BJ (cell line): ENCODE measurements around the gene ELOVL3. TPM values are rescaled to one million over a fixed set of nuclear protein-coding genes. Genes with fewer than 3 reads are reported as not detected.

Experiments used
- CTCF ChIA-PET: fragments of 350-600 bp; formaldehyde crosslinking; extraction: SDS; loops from one replicate; lab custom pipeline; 2021; ENCODE audit warnings: antibody characterized with exemption, inconsistent platforms; lab: Yijun Ruan, JAX
- POLR2A ChIA-PET: fragments of 300-600 bp; sonication (Branson Sonifier 250); formaldehyde crosslinking; extraction: SDS; loops from one replicate; lab custom pipeline; 2021; ENCODE audit warnings: antibody characterized with exemption; lab: Charles Lee
- DNase-seq: peaks from one replicate; pipeline ENCODE4 v3.0.0-alpha.2; 2011; ENCODE audit warnings: low read depth
- H3K27me3 ChIP-seq: 2 replicates; pipeline ENCODE4 v1.6.0; 2011; ENCODE audit warnings: low read length; ENCODE audit not compliant: control insufficient read depth, insufficient read depth
- H3K36me3 ChIP-seq: 2 replicates; pipeline ENCODE4 v1.5.1; 2011; ENCODE audit warnings: low read length; ENCODE audit not compliant: control insufficient read depth, insufficient read depth
- H3K4me3 ChIP-seq: 2 replicates; pipeline ENCODE4 v1.5.1; 2011; ENCODE audit warnings: low read depth, mild to moderate bottlenecking, control low read depth, low read length
- polyA plus RNA-seq: library from polyadenylated mRNA; depleted of rRNA; stranded (reverse); fragments of >200 nt; gene quantifications from 2 replicates; pipeline ENCODE4 v1.2.3, GENCODE V29; 2011
- TF ChIP-seq, protein P1 (sequence below): IDR thresholded peaks from 2 replicates; pipeline ENCODE4 v1.5.1; 2011; ENCODE audit warnings: low read depth, mild to moderate bottlenecking, control low read depth, inconsistent platforms, low read length, moderate library complexity; ENCODE audit not compliant: insufficient read depth

ELOVL3 gene
- polyA plus RNA-seq, 1 experiment: 0.43 TPM

GRCh38 chr10:102198027-102198426 is 28.1 kb upstream of the ELOVL3 start:
- TF ChIP-seq, protein P1, sequence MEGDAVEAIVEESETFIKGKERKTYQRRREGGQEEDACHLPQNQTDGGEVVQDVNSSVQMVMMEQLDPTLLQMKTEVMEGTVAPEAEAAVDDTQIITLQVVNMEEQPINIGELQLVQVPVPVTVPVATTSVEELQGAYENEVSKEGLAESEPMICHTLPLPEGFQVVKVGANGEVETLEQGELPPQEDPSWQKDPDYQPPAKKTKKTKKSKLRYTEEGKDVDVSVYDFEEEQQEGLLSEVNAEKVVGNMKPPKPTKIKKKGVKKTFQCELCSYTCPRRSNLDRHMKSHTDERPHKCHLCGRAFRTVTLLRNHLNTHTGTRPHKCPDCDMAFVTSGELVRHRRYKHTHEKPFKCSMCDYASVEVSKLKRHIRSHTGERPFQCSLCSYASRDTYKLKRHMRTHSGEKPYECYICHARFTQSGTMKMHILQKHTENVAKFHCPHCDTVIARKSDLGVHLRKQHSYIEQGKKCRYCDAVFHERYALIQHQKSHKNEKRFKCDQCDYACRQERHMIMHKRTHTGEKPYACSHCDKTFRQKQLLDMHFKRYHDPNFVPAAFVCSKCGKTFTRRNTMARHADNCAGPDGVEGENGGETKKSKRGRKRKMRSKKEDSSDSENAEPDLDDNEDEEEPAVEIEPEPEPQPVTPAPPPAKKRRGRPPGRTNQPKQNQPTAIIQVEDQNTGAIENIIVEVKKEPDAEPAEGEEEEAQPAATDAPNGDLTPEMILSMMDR: no peak
- POLR2A ChIA-PET: no interaction called here
- CTCF ChIA-PET: no interaction called here
- H3K27me3 ChIP-seq: peaks cover 3% of the 10 kb centered on the region
- no peaks in the 10 kb centered on the region for H3K36me3 ChIP-seq
- DNase-seq: no peak
- no peak overlapping the region for H3K4me3 ChIP-seq

GRCh38 chr10:102200751-102201640 is 25.1 kb upstream of the ELOVL3 start:
- Histone ChIP-seq H3K4me3 (no peak overlapping the region), H3K36me3 (no peaks in the 10 kb centered on the region), H3K27me3 (peaks cover 1% of the 10 kb centered on the region)
- ChIA-PET POLR2A (no interaction called here), CTCF (interaction anchor here (0.9 kb wide), 1 partner anchor 28 kb away, joined by 3 read pairs; no protein-coding TSS in a partner anchor)
- TF ChIP-seq, protein P1: no peak
- DNase-seq: no peak

DNA sequence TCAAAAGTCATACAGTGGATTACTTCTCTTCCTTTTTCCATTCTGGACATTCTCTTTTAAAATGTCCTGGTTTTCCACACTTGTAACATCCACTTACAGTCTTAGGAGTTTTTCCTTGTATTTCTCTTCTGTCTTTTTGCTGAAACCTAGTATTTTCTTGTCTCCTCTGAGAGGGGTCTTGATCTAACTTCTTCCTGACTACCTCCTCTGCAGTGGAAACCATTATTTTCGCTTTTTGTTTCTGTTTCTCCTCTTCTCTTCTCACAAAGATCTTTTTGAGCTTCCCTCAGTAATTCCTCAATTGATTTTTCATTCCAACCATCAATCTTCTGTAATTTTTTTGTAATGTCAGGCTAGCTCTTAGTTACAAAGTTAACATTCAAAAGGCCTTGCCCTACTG is 23.7 kb upstream of the ELOVL3 start:
- Histone ChIP-seq H3K36me3 (no peaks in the 10 kb centered on the region), H3K27me3 (peaks cover 1% of the 10 kb centered on the region), H3K4me3 (no peak overlapping the region)
- POLR2A ChIA-PET: interaction anchor here (0.6 kb wide), 1 partner anchor 16 kb away, joined by 3 read pairs; no protein-coding TSS in a partner anchor
- TF ChIP-seq, protein P1: no peak
- CTCF ChIA-PET: interaction anchor here (0.6 to 1.4 kb wide), 2 partner anchors 26 to 27 kb away, joined by 3 to 5 read pairs; no protein-coding TSS in a partner anchor
- no peak for DNase-seq

DNA sequence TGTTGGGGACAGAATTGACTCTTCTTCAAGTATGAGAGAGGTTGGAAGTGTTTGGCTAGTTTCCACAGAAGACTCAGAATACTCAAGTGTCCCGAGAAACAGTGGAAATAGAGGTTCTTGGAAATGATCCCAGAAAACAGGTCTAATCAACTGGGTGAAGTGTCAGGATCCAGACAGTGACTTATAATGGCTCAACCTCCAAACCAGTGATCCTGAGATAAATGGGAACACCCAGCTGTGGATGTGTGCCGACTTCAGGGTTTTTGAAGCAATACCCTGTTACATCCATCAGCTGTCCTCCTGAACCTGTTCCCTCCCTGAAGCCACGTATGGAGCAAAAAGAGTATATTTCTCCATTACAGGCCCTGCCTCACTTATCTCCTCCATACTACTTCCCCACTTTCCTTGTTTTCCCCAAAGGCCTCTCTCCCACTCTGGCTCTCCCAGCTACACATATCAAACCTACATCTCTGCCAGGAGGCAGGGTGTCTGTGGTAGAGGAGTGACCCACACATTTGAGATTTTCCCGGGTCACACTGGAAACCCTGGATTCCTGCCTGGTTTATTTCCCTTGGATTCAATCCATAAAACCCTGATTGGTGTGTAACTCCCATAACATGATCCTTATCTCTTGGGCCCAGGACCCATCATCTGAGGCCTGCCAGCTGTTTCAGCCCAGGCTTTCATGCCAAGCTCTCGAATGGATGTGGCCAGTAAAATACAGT is 17.6 kb upstream of the ELOVL3 start:
- CTCF ChIA-PET: interaction anchor here (0.8 kb wide), 1 partner anchor 144 kb away, joined by 3 read pairs; no protein-coding TSS in a partner anchor

More for the DNA sequence above, 17.6 kb upstream of the ELOVL3 start:
- H3K4me3 ChIP-seq: no peak overlapping the region
- DNase-seq: no peak
- no peaks in the 10 kb centered on the region for H3K36me3 ChIP-seq
- TF ChIP-seq, protein P1: no peak
- POLR2A ChIA-PET: no interaction called here
- peaks cover 2% of the 10 kb centered on the region; the same call in 1 of the 2 replicates for H3K27me3 ChIP-seq
